Measurements from ENCODE around the gene LRRC18.

LRRC18 gene

DNA sequence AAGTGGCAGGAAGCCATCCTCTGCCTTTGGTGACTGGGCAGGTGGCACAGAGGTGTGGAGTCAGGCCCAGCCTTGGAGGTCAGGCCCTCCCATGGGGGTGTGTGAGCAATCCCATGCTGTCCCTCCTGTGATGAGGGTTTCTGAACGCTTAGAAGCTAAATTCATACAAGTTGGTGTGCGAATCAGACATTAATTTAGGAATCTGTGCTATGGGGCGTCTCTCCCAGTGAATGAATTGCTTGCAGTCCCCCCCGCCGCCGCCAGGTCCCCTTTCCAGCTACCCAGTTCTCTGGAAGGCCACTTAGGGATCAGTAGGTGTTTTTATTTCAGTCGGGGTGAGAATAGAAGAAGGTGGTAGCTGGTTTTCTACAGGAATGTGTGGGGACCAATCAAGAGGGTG lies 37.5 kb downstream of the LRRC18 start:
- no peak overlapping the region for H3K4me2 ChIP-seq (ENCODE audit: insufficient read depth, low read length)
- no peak for TF ChIP-seq EZH2 (IDR thresholded peaks at IDR 0.05; ENCODE audit: borderline replicate concordance, low read depth, low read length, severe bottlenecking)
- TF ChIP-seq, protein P1, sequence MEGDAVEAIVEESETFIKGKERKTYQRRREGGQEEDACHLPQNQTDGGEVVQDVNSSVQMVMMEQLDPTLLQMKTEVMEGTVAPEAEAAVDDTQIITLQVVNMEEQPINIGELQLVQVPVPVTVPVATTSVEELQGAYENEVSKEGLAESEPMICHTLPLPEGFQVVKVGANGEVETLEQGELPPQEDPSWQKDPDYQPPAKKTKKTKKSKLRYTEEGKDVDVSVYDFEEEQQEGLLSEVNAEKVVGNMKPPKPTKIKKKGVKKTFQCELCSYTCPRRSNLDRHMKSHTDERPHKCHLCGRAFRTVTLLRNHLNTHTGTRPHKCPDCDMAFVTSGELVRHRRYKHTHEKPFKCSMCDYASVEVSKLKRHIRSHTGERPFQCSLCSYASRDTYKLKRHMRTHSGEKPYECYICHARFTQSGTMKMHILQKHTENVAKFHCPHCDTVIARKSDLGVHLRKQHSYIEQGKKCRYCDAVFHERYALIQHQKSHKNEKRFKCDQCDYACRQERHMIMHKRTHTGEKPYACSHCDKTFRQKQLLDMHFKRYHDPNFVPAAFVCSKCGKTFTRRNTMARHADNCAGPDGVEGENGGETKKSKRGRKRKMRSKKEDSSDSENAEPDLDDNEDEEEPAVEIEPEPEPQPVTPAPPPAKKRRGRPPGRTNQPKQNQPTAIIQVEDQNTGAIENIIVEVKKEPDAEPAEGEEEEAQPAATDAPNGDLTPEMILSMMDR (IDR thresholded peaks at IDR 0.05; ENCODE audit: borderline replicate concordance, extremely low read depth, low read length, poor library complexity, severe bottlenecking) = no peak
- no peak for ATAC-seq (ENCODE audit: insufficient read depth, low read depth)

DNA sequence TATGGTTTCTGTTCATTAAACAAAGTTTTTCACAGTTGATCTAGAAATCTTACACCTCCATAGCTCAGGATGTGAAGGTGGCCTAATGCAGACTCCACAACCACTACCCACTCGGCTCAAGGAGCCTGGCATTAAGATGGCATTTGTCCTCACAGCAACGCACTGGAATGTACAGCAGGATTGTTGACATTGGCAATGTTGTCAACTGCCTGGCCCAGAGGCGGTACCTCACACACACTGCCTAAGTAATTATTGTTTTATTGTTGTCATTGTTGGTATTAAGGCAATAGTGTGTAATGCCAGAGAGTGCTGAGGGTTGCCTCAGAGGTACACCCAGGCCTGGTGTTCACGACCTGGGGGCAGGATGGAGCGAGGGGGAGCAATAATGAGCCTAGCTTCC lies 38.3 kb downstream of the LRRC18 start:
- Histone ChIP-seq H3K4me1 (ENCODE audit: insufficient read depth, low read length) (no peaks in the 10 kb centered on the region), H3K79me2 (ENCODE audit: insufficient read depth, low read length) (no peaks in the 10 kb centered on the region), H3K27me3 (ENCODE audit: insufficient read depth, low read length, poor library complexity) (no peaks in the 10 kb centered on the region), H3K9ac (ENCODE audit: low read depth, low read length) (no peak overlapping the region), H2AFZ (ENCODE audit: low read depth, low read length) (no peak overlapping the region), H3K36me3 (ENCODE audit: insufficient read depth, low read length) (no peaks in the 10 kb centered on the region), H4K20me1 (ENCODE audit: insufficient read depth, low read length) (no peaks in the 10 kb centered on the region), H3K4me3 (ENCODE audit: low read depth in 1 of 2, low read length in 2 of 2) (no peak overlapping the region), H3K27ac (ENCODE audit: low read length) (no peak overlapping the region), H3K9me3 (ENCODE audit: insufficient read depth, low read length, severe bottlenecking) (no peaks in the 10 kb centered on the region), H3K4me2 (ENCODE audit: insufficient read depth, low read length) (no peak overlapping the region)
- TF ChIP-seq, protein P1 (IDR thresholded peaks at IDR 0.05; ENCODE audit: borderline replicate concordance, extremely low read depth, low read length, poor library complexity, severe bottlenecking) = no peak
- no peak for TF ChIP-seq EZH2 (IDR thresholded peaks at IDR 0.05; ENCODE audit: borderline replicate concordance, low read depth, low read length, severe bottlenecking)
- no peak for ATAC-seq (ENCODE audit: insufficient read depth, low read depth)
- no peak for DNase-seq

More for the DNA sequence above, 37.5 kb downstream of the LRRC18 start:
- Histone ChIP-seq H3K9me3 (ENCODE audit: insufficient read depth, low read length, severe bottlenecking) (no peaks in the 10 kb centered on the region), H3K4me1 (ENCODE audit: insufficient read depth, low read length) (no peaks in the 10 kb centered on the region), H3K79me2 (ENCODE audit: insufficient read depth, low read length) (no peaks in the 10 kb centered on the region), H3K4me3 (ENCODE audit: low read depth in 1 of 2, low read length in 2 of 2) (no peak overlapping the region), H3K27ac (ENCODE audit: low read length) (no peak overlapping the region), H3K27me3 (ENCODE audit: insufficient read depth, low read length, poor library complexity) (no peaks in the 10 kb centered on the region), H2AFZ (ENCODE audit: low read depth, low read length) (no peak overlapping the region), H3K9ac (ENCODE audit: low read depth, low read length) (no peak overlapping the region), H4K20me1 (ENCODE audit: insufficient read depth, low read length) (no peaks in the 10 kb centered on the region), H3K36me3 (ENCODE audit: insufficient read depth, low read length) (no peaks in the 10 kb centered on the region)
- DNase-seq = no peak

DNA sequence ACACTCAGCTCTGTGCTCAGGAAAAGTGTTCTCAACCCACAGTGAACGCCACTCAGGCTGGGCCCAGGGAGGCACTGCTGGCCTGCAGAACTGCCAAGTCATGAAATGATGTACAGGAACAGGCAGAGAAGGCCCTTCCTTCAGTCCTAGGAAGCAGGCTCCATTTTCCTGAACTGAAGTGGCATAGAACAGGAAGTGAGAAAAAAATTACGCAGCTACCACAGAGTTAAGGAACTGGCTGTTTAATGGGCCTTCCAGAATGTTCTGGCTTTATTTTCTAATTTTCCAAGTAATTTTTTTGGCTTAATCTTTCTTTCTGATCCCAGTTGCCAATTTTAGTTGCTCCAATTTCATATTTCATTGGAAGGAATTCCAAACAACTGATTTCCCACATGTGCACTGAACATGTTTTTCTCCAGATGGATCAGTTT lies 39.3 kb downstream of the LRRC18 start:
- Histone ChIP-seq H2AFZ (ENCODE audit: low read depth, low read length) (no peak overlapping the region), H3K4me1 (ENCODE audit: insufficient read depth, low read length) (no peaks in the 10 kb centered on the region), H3K9me3 (ENCODE audit: insufficient read depth, low read length, severe bottlenecking) (no peaks in the 10 kb centered on the region), H3K4me2 (ENCODE audit: insufficient read depth, low read length) (no peak overlapping the region), H3K27ac (ENCODE audit: low read length) (no peak overlapping the region), H4K20me1 (ENCODE audit: insufficient read depth, low read length) (no peaks in the 10 kb centered on the region), H3K9ac (ENCODE audit: low read depth, low read length) (no peak overlapping the region), H3K27me3 (ENCODE audit: insufficient read depth, low read length, poor library complexity) (no peaks in the 10 kb centered on the region), H3K79me2 (ENCODE audit: insufficient read depth, low read length) (no peaks in the 10 kb centered on the region), H3K4me3 (ENCODE audit: low read depth in 1 of 2, low read length in 2 of 2) (no peak overlapping the region), H3K36me3 (ENCODE audit: insufficient read depth, low read length) (no peaks in the 10 kb centered on the region)
- TF ChIP-seq, protein P1 (IDR thresholded peaks at IDR 0.05; ENCODE audit: borderline replicate concordance, extremely low read depth, low read length, poor library complexity, severe bottlenecking) = no peak
- TF ChIP-seq EZH2 (IDR thresholded peaks at IDR 0.05; ENCODE audit: borderline replicate concordance, low read depth, low read length, severe bottlenecking) = no peak
- ATAC-seq (ENCODE audit: insufficient read depth, low read depth) (peak; percentile 35; the same call in 1 of the 3 replicates), DNase-seq (no peak)

DNA sequence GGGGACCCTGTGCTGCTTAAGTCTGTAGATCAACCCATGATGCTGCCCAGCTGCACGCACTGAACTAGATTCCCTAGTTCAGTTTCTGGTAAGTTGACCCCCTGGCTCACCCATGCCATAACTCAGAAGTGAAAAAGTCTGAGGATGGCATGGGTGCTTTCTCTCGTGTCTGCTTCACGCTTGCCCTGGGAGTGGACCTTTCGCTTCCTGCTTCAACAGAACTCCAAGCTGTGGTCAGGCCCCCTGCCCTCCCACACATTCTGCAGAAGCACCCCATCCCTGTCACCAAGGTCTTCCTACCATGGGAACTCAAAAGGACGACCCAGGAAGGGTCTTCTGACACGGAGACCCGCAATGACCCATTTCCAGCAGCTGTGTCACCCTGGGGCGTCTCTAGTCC lies 39.9 kb downstream of the LRRC18 start:
- Histone ChIP-seq H3K4me2 (ENCODE audit: insufficient read depth, low read length) (no peak overlapping the region), H3K79me2 (ENCODE audit: insufficient read depth, low read length) (no peaks in the 10 kb centered on the region), H3K4me3 (ENCODE audit: low read depth in 1 of 2, low read length in 2 of 2) (no peak overlapping the region), H3K27ac (ENCODE audit: low read length) (no peak overlapping the region), H3K4me1 (ENCODE audit: insufficient read depth, low read length) (no peaks in the 10 kb centered on the region), H3K9me3 (ENCODE audit: insufficient read depth, low read length, severe bottlenecking) (no peaks in the 10 kb centered on the region), H2AFZ (ENCODE audit: low read depth, low read length) (no peak overlapping the region), H3K36me3 (ENCODE audit: insufficient read depth, low read length) (no peaks in the 10 kb centered on the region), H3K27me3 (ENCODE audit: insufficient read depth, low read length, poor library complexity) (no peaks in the 10 kb centered on the region), H3K9ac (ENCODE audit: low read depth, low read length) (no peak overlapping the region), H4K20me1 (ENCODE audit: insufficient read depth, low read length) (no peaks in the 10 kb centered on the region)
- DNase-seq (no peak), ATAC-seq (ENCODE audit: insufficient read depth, low read depth) (no peak)
- TF ChIP-seq, protein P1 (IDR thresholded peaks at IDR 0.05; ENCODE audit: borderline replicate concordance, extremely low read depth, low read length, poor library complexity, severe bottlenecking) = no peak
- no peak for TF ChIP-seq EZH2 (IDR thresholded peaks at IDR 0.05; ENCODE audit: borderline replicate concordance, low read depth, low read length, severe bottlenecking)
